DOHH2 (cell line): ENCODE measurements around the gene ARHGAP11B.
"Not testable (repeated sequence)": the region's sequence is repeated elsewhere in the genome, so short reads cannot be mapped to it uniquely, and the experiment has no call there.

Source experiments
- EZH2phosphoT487 ChIP-seq: fragments of 200-600 bp; sonication (generic); IDR thresholded peaks from 2 replicates; pipeline ENCODE4 v1.6.1; 2017; ENCODE audit warnings: borderline replicate concordance, mild to moderate bottlenecking, antibody characterized with exemption, low read length, moderate library complexity, mixed read lengths
- TF ChIP-seq, protein P1 (sequence below): fragments of 200-600 bp; sonication (generic); IDR thresholded peaks from one replicate; pipeline ENCODE4 v1.5.1; 2014; ENCODE audit warnings: antibody characterized with exemption, mild to moderate bottlenecking, low read depth, low read length; ENCODE audit not compliant: poor library complexity, severe bottlenecking

GRCh38 chr15:30626194-30626565, 252 bp downstream of the ARHGAP11B start:
- TF ChIP-seq EZH2phosphoT487 = not testable (repeated sequence)
- TF ChIP-seq, protein P1, sequence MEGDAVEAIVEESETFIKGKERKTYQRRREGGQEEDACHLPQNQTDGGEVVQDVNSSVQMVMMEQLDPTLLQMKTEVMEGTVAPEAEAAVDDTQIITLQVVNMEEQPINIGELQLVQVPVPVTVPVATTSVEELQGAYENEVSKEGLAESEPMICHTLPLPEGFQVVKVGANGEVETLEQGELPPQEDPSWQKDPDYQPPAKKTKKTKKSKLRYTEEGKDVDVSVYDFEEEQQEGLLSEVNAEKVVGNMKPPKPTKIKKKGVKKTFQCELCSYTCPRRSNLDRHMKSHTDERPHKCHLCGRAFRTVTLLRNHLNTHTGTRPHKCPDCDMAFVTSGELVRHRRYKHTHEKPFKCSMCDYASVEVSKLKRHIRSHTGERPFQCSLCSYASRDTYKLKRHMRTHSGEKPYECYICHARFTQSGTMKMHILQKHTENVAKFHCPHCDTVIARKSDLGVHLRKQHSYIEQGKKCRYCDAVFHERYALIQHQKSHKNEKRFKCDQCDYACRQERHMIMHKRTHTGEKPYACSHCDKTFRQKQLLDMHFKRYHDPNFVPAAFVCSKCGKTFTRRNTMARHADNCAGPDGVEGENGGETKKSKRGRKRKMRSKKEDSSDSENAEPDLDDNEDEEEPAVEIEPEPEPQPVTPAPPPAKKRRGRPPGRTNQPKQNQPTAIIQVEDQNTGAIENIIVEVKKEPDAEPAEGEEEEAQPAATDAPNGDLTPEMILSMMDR = not testable (repeated sequence)
